GM12872 (cell line): ENCODE data around the gene SMARCAD1.

ENCODE experiments used
- CTCF ChIP-seq: IDR thresholded peaks from 3 replicates; pipeline ENCODE4 v1.5.1; 2011; ENCODE audit warnings: low read depth, mild to moderate bottlenecking, low read length, moderate library complexity; ENCODE audit not compliant: insufficient read depth

Gene SMARCAD1

DNA sequence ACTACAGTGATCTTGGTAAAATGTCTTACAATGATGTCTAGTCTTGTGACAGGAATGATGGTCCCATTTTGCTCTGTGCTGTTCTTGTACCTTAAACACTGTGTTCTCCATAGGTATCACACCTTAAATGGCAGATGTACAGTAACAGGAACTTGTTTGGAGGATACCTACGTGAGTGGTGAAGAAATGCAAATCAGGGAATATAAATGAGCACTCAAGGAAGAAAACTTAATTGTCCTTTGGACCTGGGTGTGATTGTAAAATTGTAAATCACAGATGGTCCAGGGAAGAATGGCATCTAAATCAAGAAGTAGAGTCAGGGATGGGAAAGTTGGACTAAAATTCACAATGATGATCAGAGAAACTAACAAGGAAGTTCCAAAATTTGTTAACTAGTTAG, 122.3 kb downstream of the SMARCAD1 start:
- TF ChIP-seq CTCF: no peak

DNA sequence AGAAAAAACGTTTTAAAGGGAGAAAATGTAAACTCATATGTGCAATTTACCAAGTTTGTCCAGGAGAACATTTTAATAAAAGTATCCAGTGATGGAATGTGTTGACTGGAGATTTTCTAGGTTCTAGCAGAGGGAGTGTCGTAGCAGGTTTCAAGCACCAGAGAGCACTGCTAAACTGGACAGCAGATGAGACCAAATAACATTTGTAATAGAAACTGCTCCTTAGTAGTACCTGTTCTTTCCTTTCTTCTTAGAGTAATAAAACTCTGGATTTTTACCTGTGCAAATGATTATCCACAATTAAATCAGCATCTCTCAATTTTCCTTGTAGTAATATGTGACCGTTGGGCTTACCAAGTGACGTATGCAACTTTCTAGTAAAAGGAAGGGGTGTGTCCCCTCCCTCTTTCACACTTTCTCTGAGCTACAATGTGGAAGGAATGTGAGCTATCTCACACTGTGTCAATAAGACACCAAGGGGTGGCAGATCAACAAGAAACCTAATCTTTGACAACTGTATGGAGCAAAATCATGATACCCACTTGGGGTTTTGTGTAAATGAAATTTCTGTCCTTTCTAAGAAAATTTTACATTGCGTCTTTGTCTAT, 125.4 kb downstream of the SMARCAD1 start:
- TF ChIP-seq CTCF: 0 out of 3 replicates have a peak, but pooled peaks have one; percentile 9

DNA sequence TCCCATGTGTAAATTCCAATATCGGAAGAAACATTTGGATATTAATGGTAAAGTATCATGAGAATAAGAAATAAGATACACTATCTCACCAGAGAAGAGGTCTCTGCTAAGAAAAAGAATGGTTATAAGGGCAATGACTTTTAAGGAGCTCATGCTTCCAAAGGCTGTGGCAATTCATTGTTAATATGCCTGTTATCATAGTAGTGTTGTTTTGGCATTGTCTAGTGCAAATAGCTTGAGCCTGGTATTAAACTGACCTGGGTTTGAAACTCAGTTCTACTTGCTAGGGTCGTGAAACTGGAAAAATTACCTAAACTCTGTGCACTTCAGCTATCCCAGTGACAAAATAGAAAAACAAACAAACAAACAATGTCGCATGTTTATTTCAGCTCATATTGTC, 126.2 kb downstream of the SMARCAD1 start:
- TF ChIP-seq CTCF: no peak

- TF ChIP-seq CTCF: no peak
Observed at GRCh38 chr4:94334476-94334875, 126.8 kb downstream of the SMARCAD1 start.

- no peak for TF ChIP-seq CTCF
Observed at GRCh38 chr4:94334962-94335361, 127.3 kb downstream of the SMARCAD1 start.

DNA sequence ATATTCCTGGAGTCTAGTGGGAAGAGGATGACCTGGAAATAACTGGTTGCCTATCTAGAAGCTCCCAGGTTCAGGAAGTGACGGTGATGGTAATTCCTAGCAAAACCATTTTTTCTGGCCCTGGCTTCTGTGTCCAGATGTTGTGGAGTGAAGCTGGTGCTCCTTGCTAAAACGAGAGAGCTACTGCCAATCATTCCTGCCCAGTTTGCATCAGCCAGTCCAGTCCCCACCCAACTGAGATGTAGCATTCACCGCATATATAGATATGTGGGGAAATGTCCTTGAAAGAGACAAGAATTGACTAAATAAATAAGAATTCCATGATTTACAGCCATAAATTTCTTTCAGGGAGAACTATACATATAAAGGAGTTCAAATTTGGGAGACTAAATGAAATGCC, 128.6 kb downstream of the SMARCAD1 start:
- TF ChIP-seq CTCF: no peak

- no peak for TF ChIP-seq CTCF
Observed at GRCh38 chr4:94338681-94339351, 131.2 kb downstream of the SMARCAD1 start.
